Measurements from ENCODE around the gene ZNF19.

DNA sequence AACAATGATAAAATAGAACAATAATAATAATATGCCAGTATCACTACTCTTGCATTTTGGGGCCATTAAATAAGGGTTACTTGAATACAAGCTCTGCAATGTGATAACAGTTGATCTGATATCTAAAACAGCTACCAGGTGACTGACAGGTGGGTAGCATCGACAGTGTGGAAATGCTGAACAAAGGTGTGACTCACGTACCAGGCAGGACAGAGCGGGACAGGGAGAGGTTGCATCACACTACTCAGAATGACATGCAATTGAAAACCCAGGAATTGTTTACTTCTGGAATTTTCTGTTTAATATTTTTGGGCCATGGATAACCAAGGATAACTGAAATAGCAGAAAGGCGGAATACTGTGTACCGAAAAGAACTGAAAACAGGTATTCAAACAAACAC lies 15.8 kb upstream of the ZNF19 start:
- TF ChIP-seq POLR2A (IDR thresholded peaks at IDR 0.05; ENCODE audit: low read depth, low read length) (no peak), TAF1 (IDR thresholded peaks at IDR 0.05; ENCODE audit: borderline replicate concordance, low read depth, low read length) (no peak), POLR2AphosphoS5 (IDR thresholded peaks at IDR 0.05; ENCODE audit: low read depth, low read length) (no peak)
